Stimulated activated CD4-positive, alpha-beta T cell treated with anti-CD3 and anti-CD28 coated beads, TNF-alpha, amount 100 ng/mL, for 48 hours (primary cell): ENCODE results near the gene CYP2B6.
"Not testable (repeated sequence)": the region's sequence is repeated elsewhere in the genome, so short reads cannot be mapped to it uniquely, and the experiment has no call there.

Source experiments
- DNase-seq, 3 donors: peaks; one replicate each; pipeline ENCODE4 v3.0.0-alpha.2; 2020; ENCODE audit warnings: low read depth in 3 of 3

CYP2B6 gene

GRCh38 chr19:40990972-40991381, at the start of gene CYP2B6:
CYP2B6 (plus strand) TSS chr19:40991282; CDS start chr19:40991306, 24 bp downstream.
- no peak for DNase-seq

- DNase-seq = no peak
Measured at GRCh38 chr19:40941481-40942219, 49.4 kb upstream of the CYP2B6 start.

- no peak for DNase-seq
Measured at GRCh38 chr19:40945645-40946044, 45.4 kb upstream of the CYP2B6 start.

DNA sequence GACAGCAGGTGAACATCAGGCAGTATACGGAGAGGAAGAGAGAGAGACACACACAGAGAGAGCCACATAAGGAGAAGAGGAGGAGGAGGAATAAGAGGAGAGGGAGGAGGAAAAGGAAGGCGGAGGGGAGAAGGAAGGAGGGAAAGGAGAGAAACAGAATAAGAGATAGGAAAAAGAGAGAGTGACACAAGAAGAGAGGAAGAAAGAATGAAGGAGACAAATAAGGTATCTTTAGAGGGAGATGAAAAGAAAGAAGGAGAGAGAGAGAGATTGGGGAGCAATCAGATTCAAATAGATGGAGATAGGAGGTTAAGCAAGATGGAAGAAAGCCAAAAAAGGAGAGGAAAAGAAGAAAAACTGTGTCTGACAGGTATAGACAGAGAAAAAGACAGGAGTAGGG, 44.0 kb upstream of the CYP2B6 start:
- no peak for DNase-seq

DNA sequence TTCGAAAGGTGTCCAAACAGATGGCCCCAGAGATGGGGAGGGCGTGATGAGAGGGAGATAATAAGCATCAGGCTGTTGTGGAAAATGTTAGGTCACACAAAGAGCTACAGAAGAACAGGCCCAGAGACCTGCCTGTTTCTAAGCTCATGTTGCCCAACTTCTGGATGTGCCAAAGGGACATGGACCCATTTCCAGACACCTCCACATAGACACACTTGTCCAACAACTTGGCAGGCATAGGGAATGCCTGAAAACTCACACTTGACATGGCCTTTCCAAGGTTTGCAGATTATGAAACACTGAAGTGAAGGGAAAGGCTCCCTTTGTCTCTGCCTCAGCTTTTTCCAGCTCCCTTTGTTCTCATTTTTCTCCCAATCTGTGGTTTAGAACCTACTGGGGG, 43.5 kb upstream of the CYP2B6 start:
- no peak for DNase-seq

DNA sequence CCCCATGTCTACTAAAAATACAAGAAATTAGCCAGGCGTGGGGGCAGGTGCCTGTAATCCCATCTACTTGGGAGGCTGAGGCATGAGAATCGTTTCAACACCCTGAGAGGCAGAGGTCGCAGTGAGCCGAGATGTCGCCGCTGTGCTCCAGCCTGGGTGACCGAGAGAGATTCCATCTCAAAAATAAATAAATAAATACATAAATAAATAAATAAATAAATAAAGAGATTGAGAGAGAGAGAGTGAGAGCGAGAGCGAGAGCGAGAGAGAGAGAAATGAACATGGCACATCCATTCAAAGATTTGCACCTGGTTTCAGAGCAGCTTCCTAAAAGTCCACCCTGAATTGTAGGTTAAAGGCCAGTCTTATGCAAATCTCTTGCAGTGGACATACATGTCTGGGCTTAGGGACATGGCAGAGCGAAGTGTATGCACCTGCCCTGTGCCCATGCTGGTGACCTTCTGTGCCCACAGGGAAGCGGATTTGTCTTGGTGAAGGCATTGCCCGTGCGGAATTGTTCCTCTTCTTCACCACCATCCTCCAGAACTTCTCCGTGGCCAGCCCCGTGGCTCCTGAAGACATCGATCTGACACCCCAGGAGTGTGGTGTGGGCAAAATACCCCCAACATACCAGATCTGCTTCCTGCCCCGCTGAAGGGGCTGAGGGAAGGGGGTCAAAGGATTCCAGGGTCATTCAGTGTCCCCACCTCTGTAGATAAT, 42.3 kb upstream of the CYP2B6 start:
- DNase-seq = no peak

- DNase-seq = no peak
Measured at GRCh38 chr19:40954573-40954972, 36.5 kb upstream of the CYP2B6 start.

DNA sequence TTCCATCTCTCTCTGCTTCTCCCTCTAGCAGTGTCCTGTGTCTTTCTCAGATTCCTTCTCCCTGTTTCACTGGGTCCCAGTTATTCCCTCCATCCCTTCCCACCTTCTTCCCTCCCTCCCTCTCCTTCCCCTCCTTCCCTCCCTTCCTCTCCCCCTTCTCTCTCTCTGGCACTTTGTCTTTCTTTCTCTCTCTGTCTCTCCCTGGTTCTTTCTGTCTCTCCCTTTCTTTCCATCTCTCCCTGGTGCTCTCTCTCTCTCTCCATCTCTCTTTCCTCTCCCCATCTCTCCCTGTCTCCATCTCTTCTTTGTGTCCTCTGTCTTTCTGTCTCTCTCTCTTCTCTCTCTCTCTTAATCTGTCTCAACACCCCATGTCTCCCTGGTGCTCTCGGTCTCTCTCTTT, 31.7 kb upstream of the CYP2B6 start:
- no peak for DNase-seq

- no peak for DNase-seq
Measured at GRCh38 chr19:40960062-40960685, 30.9 kb upstream of the CYP2B6 start.

DNA sequence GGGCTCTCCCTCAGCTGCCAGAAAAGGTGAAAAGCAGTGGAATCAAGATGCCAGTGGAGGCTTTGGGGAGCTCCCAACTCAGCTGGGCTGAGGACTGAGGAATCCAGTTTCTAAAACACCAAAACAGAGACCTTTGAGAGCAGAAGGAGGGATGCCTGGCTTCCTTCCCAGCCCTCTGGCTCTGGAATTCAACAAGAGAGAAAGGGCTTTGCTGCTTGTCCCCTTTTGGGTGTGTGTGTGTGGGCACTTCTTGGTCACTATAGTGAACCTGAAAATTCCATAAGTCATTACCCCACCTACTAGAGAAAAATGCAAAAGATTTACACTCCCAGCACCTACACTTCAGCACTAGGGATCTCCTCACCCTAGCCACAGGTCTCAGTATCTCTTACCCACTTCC, 30.3 kb upstream of the CYP2B6 start:
- no peak for DNase-seq

DNA sequence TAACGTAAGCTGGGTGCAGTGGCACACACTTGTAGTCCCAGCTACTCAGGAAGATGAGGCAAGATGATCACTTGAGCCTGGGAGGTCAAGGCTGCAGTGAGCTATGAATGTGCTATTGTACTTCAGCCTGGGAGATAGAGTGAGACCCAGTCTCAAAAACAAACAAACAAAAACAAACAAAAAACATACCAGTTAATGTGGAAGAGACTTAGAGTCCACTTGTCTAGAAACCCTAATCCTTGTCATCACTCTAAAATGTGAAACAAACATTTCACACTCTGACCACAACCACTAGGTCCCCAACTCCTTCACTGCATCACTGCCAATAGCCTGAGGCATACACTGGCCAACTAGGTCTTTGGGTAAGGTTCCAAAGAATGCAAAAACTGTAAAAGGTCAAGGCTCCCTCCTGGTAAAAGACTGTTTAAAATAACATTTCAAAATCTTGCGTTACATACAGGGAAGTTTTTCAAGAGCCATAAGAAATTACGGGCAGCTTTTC, 28.6 kb upstream of the CYP2B6 start:
- no peak for DNase-seq

GRCh38 chr19:40964361-40964760, 26.7 kb upstream of the CYP2B6 start:
- not testable (repeated sequence) for DNase-seq

- not testable (repeated sequence) for DNase-seq
Measured at GRCh38 chr19:40965351-40965750, 25.7 kb upstream of the CYP2B6 start.

DNA sequence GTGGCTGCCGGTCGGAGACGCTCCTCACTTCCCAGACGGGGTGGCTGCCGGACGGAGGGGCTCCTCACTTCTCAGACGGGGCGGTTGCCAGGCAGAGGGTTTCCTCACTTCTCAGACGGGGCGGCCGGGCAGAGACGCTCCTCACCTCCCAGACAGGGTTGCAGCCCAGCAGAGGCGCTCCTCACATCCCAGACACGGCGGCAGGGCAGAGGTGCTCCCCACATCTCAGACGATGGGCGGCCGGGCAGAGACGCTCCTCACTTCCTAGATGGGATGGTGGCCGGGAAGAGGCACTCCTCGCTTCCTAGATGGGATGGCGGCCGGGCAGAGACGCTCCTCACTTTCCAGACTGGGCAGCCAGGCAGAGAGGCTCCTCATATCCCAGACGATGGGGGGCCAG, 24.5 kb upstream of the CYP2B6 start:
- not testable (repeated sequence) for DNase-seq

- DNase-seq = not testable (repeated sequence)
Measured at GRCh38 chr19:40968065-40968464, 23.0 kb upstream of the CYP2B6 start.

GRCh38 chr19:40969721-40970120, 21.4 kb upstream of the CYP2B6 start:
- DNase-seq = not testable (repeated sequence)

- DNase-seq = not testable (repeated sequence)
Measured at GRCh38 chr19:40970396-40971345, 20.4 kb upstream of the CYP2B6 start.

DNA sequence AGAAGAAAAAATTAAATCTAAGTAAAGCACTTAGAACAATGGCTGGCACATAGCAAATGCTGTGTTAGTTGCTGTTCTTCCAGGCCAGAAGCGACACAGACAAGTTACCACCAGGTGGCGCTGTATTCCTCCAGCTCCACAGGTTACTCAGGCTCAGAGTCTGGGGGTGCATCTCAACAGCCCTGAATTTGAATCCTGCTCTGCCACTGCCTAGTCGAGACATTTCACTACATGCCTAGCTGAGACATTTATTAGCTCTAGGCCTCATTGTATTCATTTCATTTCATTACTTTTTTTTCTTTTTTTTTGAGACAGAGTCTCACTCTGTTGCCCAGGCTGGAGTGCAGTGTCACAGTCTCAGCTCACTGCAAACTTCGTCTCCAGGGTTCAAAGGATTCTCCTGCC, 16.4 kb upstream of the CYP2B6 start:
- DNase-seq = peak; percentile 46 to 78 (median 71)

- DNase-seq = no peak
Measured at GRCh38 chr19:40976134-40976533, 14.9 kb upstream of the CYP2B6 start.

- DNase-seq = no peak
Measured at GRCh38 chr19:40976724-40977123, 14.4 kb upstream of the CYP2B6 start.

GRCh38 chr19:40979759-40980158, 11.3 kb upstream of the CYP2B6 start:
- not testable (repeated sequence) for DNase-seq
